AG09309 (cell line): ENCODE results near the gene CRYBB2.
"Not testable (repeated sequence)": the region's sequence is repeated elsewhere in the genome, so short reads cannot be mapped to it uniquely, and the experiment has no call there.

ENCODE experiments used
- DNase-seq: peaks from one replicate; pipeline ENCODE4 v3.0.0-alpha.2; 2010; ENCODE audit warnings: low read depth
- H3K4me3 ChIP-seq: 2 replicates; pipeline ENCODE4 v1.5.1; 2011; ENCODE audit warnings: mild to moderate bottlenecking, low read depth, low read length, moderate library complexity; ENCODE audit not compliant: control insufficient read depth
- TF ChIP-seq, protein P1 (sequence below): IDR thresholded peaks from 2 replicates; pipeline ENCODE4 v1.5.1; 2011; ENCODE audit warnings: mild to moderate bottlenecking, low read depth, low read length, inconsistent platforms; ENCODE audit not compliant: insufficient read depth, control insufficient read depth; ENCODE audit errors: missing control alignments

Gene CRYBB2

GRCh38 chr22:25176799-25177198 is 42.6 kb upstream of the CRYBB2 start:
- TF ChIP-seq, protein P1, sequence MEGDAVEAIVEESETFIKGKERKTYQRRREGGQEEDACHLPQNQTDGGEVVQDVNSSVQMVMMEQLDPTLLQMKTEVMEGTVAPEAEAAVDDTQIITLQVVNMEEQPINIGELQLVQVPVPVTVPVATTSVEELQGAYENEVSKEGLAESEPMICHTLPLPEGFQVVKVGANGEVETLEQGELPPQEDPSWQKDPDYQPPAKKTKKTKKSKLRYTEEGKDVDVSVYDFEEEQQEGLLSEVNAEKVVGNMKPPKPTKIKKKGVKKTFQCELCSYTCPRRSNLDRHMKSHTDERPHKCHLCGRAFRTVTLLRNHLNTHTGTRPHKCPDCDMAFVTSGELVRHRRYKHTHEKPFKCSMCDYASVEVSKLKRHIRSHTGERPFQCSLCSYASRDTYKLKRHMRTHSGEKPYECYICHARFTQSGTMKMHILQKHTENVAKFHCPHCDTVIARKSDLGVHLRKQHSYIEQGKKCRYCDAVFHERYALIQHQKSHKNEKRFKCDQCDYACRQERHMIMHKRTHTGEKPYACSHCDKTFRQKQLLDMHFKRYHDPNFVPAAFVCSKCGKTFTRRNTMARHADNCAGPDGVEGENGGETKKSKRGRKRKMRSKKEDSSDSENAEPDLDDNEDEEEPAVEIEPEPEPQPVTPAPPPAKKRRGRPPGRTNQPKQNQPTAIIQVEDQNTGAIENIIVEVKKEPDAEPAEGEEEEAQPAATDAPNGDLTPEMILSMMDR, result no peak
- no peak for DNase-seq
- no peak overlapping the region for H3K4me3 ChIP-seq

GRCh38 chr22:25177226-25177625 is 42.2 kb upstream of the CRYBB2 start:
- TF ChIP-seq, protein P1, result no peak
- DNase-seq, result no peak
- H3K4me3 ChIP-seq, result no peak overlapping the region

GRCh38 chr22:25177895-25178294 is 41.5 kb upstream of the CRYBB2 start:
- TF ChIP-seq, protein P1, result no peak

GRCh38 chr22:25178348-25178747 is 41.1 kb upstream of the CRYBB2 start:
- H3K4me3 ChIP-seq, DNase-seq: not testable (repeated sequence)

More at GRCh38 chr22:25177895-25178294, 41.5 kb upstream of the CRYBB2 start:
- DNase-seq, result no peak
- no peak overlapping the region for H3K4me3 ChIP-seq

DNA sequence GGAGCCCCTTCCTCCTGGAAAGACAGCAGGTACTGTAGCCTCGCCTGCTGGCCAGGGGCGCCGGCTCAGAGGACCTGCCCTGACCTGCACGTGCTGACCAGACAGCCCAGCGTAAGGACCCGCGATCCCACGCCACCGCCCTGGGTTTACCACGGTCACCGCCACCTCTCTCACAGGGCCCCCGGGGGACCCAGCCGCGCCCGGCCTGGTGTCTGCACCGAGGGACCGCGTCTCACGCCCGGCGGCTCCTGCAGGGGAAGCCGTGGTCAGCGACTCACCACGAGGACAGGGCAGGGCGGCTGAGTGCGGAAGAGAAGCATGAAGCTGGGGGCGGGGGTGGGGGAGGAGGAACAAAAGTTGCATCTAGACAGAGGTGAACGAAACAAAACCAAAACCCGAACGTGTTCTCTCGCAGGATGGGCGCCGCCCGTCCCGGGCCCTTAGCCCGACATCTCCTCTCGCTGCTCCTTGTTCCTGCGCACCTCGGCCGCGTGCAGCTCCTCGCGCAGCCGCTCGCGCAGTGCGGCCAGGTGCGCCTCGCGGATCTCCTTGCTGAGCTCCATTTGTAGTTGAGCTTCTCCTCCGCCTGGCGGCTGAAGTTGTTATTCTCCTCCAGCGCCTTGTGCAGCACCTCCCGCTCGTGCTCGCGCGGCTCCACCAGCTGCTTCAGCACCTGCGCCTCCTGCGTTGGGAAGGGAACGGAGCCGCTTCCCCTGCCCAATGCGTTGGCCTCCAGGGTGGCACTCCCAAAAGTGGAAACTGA is 40.4 kb upstream of the CRYBB2 start:
- DNase-seq, H3K4me3 ChIP-seq: not testable (repeated sequence)

DNA sequence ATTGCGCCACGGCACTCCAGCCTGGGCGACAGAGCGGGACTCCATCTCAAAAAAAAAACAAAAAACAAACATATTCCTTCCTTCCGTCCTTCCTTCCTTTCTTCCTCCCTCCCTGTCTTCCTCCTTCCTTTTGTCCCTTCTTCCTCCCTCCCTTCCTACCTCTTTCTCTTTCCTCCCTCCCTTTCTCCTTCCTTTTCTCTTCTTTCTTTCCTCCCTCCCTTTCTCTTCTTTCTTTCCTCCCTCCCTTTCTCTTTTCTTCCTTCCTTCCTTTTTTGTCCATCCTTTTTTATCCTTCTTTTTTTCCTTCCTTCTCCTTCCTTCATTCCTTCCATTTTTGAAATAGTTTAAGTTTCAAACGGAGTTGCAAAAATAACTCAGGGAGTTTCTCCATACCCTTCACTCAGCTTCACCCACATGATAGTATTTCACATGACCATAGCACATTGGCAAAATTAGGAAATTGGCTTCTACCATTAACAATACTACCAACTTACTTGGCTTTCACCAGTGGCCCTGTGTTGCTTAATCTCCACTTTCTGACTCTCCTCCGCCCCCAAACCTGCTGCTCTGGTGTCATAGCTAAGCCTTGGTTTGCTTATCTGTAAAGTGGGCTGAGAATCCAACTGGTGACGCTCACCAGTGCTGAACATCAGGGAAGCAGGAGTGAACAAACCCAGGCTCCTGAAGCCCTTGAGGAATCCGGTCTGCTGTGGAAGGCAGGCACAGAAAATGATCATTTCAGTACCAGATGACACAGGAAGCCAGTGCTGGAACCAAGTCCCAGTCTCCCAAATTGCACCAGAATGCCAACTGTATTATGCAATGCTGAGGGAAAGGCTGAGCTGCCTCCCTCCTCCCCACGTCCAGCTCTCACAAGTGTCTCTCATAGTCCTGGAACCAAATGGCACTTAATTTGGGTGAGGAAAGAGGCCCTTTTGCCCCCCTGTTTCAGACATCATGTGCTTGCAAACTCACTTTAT is 37.0 kb upstream of the CRYBB2 start:
- no peak overlapping the region for H3K4me3 ChIP-seq
- no peak for DNase-seq
- TF ChIP-seq, protein P1, result no peak

DNA sequence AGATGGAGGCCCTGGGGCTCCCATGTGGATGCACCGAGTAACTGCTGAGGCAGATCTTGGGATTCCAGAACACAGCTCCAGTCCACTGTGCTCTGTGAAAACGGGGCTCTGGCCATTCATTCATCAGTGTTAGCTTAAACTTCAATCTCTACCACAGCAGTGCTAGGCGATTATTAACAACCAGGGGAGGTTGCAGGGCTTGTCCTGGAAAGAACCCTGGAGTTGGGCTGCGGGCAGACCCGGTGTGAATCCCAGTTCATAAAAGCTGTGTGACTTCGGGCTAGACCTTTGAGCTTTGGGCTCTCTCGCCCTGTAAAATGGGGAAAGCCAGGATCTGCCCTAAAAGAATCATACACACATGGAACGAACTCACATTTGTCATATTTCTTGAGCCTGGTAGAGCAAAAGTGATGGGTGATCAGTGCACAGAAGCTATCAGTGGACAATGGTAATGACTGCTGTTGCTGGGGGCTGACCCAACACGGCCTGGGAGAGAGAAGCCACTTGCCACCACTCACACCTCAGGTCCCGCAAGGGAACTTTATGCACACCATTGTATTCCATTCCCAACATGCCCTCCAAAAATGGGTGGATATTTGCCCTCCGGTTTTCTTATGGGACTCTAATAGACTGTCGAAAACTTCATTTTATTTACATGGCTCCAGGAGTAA is 35.4 kb upstream of the CRYBB2 start:
- TF ChIP-seq, protein P1, result no peak
- no peak for DNase-seq
- H3K4me3 ChIP-seq, result no peak overlapping the region
